ENCODE results near the gene TMEM87B. TPM values are rescaled to one million over a fixed set of nuclear protein-coding genes. Genes with fewer than 3 reads are reported as not detected.

The TMEM87B gene
- total RNA-seq, 1 experiment from 2014 or later: 14.8 TPM

DNA sequence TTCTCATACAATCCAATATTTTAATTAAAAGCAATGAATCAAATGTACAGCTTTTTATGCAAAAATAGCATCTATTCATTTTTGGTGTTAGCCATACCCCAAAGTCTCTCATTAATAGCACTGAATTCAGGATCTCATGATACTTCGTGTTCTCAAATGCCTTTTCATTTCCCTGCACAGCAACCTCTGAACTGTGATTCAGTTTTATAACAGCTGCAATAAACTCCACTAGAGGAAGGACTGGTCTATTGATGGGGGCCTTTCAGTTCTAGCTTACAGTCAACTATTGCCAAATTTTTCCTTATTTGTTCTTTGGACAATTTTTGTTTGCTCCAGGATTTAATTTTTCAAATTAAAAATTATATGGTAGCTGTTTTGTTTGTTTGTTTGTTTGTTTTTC lies 4.8 kb upstream of the TMEM87B start:
- intact Hi-C loops (cut with micrococcal nuclease): no loop called here
- Histone ChIP-seq H4K20me1 (ENCODE audit: insufficient read depth) (no peaks in the 10 kb centered on the region), H3K9ac (ENCODE audit: low read length) (no peak overlapping the region), H3K9me3 (ENCODE audit: control insufficient read depth in 1 of 2, insufficient read depth in 1 of 2, low read depth in 1 of 2, low read length in 2 of 2) (no peaks in the 10 kb centered on the region), H3K4me2 (ENCODE audit: low read length) (no peak overlapping the region), H3K4me3 (replicated peaks in 1 of 2; ENCODE audit: low read depth in 1 of 2, low read length in 2 of 2) (no peak overlapping the region), H3K27ac (ENCODE audit: low read depth, low read length) (no peak overlapping the region), H3K36me3 (ENCODE audit: control insufficient read depth in 1 of 2, insufficient read depth in 2 of 2, low read length in 2 of 2) (no peaks in the 10 kb centered on the region), H3K4me1 (ENCODE audit: control insufficient read depth in 1 of 2, insufficient read depth in 2 of 2, low read length in 2 of 2) (peaks cover 5 to 11% of the 10 kb centered on the region in 2 experiments; a peak in 3 of 4 replicates), H3K9me2 (ENCODE audit: insufficient read depth) (no peaks in the 10 kb centered on the region), H2AFZ (ENCODE audit: low read depth, low read length, poor library complexity, severe bottlenecking) (no peak overlapping the region), H3K27me3 (ENCODE audit: insufficient read depth, low read length) (no peaks in the 10 kb centered on the region), H3K79me2 (ENCODE audit: insufficient read depth, low read length) (no peaks in the 10 kb centered on the region)
- DNase-seq (ENCODE audit: low read depth, low spot score) (no peak), ATAC-seq (no peak)
- CTCF ChIA-PET: no interaction called here
- BruUV-seq (replicated peaks): no TSS peak
- TF ChIP-seq TCF7L2 (IDR thresholded peaks at IDR 0.05; ENCODE audit: borderline replicate concordance, extremely low read depth, insufficient read depth, insufficient read length) (no peak), EGR1 (IDR thresholded peaks at IDR 0.05; ENCODE audit: low read depth) (no peak), CEBPB (IDR thresholded peaks at IDR 0.05; ENCODE audit: low read depth) (no peak)
- POLR2A ChIA-PET: no interaction called here
- RAD21 ChIA-PET (ENCODE audit: low non-redundant PET in 1 of 2, low total read pairs in 2 of 2, uncharacterized antibody in 2 of 2, unreplicated experiment in 2 of 2): interaction anchor here in 1 of 2 experiments (0.6 kb wide), 1 partner anchor 225 kb away, joined by 3 read pairs; no protein-coding TSS in a partner anchor

- intact Hi-C loops (cut with micrococcal nuclease): loop anchor here (2.0 kb wide), 1 partner anchor 529 kb away; no protein-coding TSS in a partner anchor
- Histone ChIP-seq H3K27ac (ENCODE audit: low read depth, low read length) (peak overlapping the region; percentile 85), H3K9me2 (ENCODE audit: insufficient read depth) (no peaks in the 10 kb centered on the region), H3K79me2 (ENCODE audit: insufficient read depth, low read length) (peaks cover 18% of the 10 kb centered on the region), H3K27me3 (ENCODE audit: insufficient read depth, low read length) (no peaks in the 10 kb centered on the region), H3K4me1 (ENCODE audit: control insufficient read depth in 1 of 2, insufficient read depth in 2 of 2, low read length in 2 of 2) (peaks cover 16 to 21% of the 10 kb centered on the region in 2 experiments), H3K4me3 (replicated peaks in 1 of 2; ENCODE audit: low read depth in 1 of 2, low read length in 2 of 2) (peak overlapping the region; percentile 49 to 60), H3K9me3 (ENCODE audit: control insufficient read depth in 1 of 2, insufficient read depth in 1 of 2, low read depth in 1 of 2, low read length in 2 of 2) (no peaks in the 10 kb centered on the region), H2AFZ (ENCODE audit: low read depth, low read length, poor library complexity, severe bottlenecking) (peak overlapping the region; percentile 96), H3K4me2 (ENCODE audit: low read length) (peak overlapping the region; percentile 97), H4K20me1 (ENCODE audit: insufficient read depth) (no peaks in the 10 kb centered on the region), H3K36me3 (ENCODE audit: control insufficient read depth in 1 of 2, insufficient read depth in 2 of 2, low read length in 2 of 2) (no peaks in the 10 kb centered on the region), H3K9ac (ENCODE audit: low read length) (peak overlapping the region; percentile 51)
- ChIA-PET POLR2A (interaction anchor here (0.6 to 1.5 kb wide), 5 partner anchors 10 to 484 kb away, joined by 3 to 13 read pairs (median 4); partner anchors contain the start of gene MERTK), CTCF (interaction anchor here (0.8 kb wide), 1 partner anchor 167 kb away, joined by 4 read pairs; no protein-coding TSS in a partner anchor), RAD21 (ENCODE audit: low non-redundant PET in 1 of 2, low total read pairs in 2 of 2, uncharacterized antibody in 2 of 2, unreplicated experiment in 2 of 2) (interaction anchor here (0.6 to 1.5 kb wide), 2 partner anchors 156 to 381 kb away, joined by 3 to 4 read pairs; partner anchors contain the start of gene MERTK (in 1 of the 2))
- peak; percentile 17 for TF ChIP-seq POLR2A (IDR thresholded peaks at IDR 0.05; ENCODE audit: borderline replicate concordance, extremely low read depth, insufficient read depth, insufficient read length)
- peak; percentile 52; the same call in 1 of the 2 replicates for TF ChIP-seq POLR2AphosphoS5 (IDR thresholded peaks at IDR 0.05; ENCODE audit: low read depth, low read length)
- peak; percentile 46 for TF ChIP-seq SP1 (IDR thresholded peaks at IDR 0.05; ENCODE audit: low read depth)
- TF ChIP-seq ZNF274 (IDR thresholded peaks at IDR 0.05; ENCODE audit: low read depth, low read length): no peak
- TF ChIP-seq CBX3 (IDR thresholded peaks at IDR 0.05; ENCODE audit: low read depth): no peak
- no peak for TF ChIP-seq ATF3 (IDR thresholded peaks at IDR 0.05)
- peak; percentile 73 for ATAC-seq
- no TSS peak for BruUV-seq (replicated peaks)
- peak; percentile 75 for DNase-seq (ENCODE audit: low read depth, low spot score)
Measured at GRCh38 chr2:112053917-112054846, 887 bp upstream of the TMEM87B start.

Data from HCT116 (cell line).